Right lobe of liver (tissue), 6 donors: ENCODE results near the gene TDG. TPM values are rescaled to one million over a fixed set of nuclear protein-coding genes. Genes with fewer than 3 reads are reported as not detected.

ENCODE experiments used
- ATAC-seq, 4 donors: fragments of 200-7000 bp; cut with Tn5 transposase; one replicate each; pipeline ENCODE4 v1.9.1; 2020; ENCODE audit warnings: mild to moderate bottlenecking in 4 of 4, moderate library complexity in 4 of 4
- DNase-seq, 3 donors: peaks; one replicate each; pipeline ENCODE4 v3.0.0-alpha.2; 2020
- H3K27ac ChIP-seq, 3 donors: fragments of 200-600 bp; one replicate each; pipeline ENCODE4 v1.8.0; 2022
- H3K27me3 ChIP-seq, 2 donors: fragments of 200-600 bp; one replicate each; pipeline ENCODE4 v1.8.0; 2022
- H3K36me3 ChIP-seq, 4 donors: fragments of 200-600 bp; sonication (generic) in 1 of 4; one replicate each; pipeline versions ENCODE4 v1.5.1 to v1.8.0; 2017 to 2022; ENCODE audit warnings: control low read depth in 1 of 4
- H3K4me1 ChIP-seq, 4 donors: fragments of 200-600 bp; sonication (generic) in 1 of 4; one replicate each; pipeline versions ENCODE4 v1.5.1 to v1.8.0; 2017 to 2022; ENCODE audit warnings: control low read depth in 1 of 4
- H3K4me3 ChIP-seq, 3 donors: fragments of 200-600 bp; one replicate each; pipeline ENCODE4 v1.8.0; 2022
- H3K9me3 ChIP-seq, 4 donors: fragments of 200-600 bp; sonication (generic) in 1 of 4; one replicate each; pipeline versions ENCODE4 v1.5.1 to v1.8.0; 2017 to 2022; ENCODE audit warnings: control low read depth in 1 of 4
- POLR2A ChIP-seq: fragments of 450-650 bp; IDR thresholded peaks from one replicate; pipeline ENCODE4 v1.6.1; 2017; ENCODE audit warnings: antibody characterized with exemption, mild to moderate bottlenecking
- WGBS: methylation state at CpG from one replicate; pipeline ENCODE4 v1.1.6; 2018; ENCODE audit warnings: low coverage, low lambda C conversion rate; ENCODE audit not compliant: insufficient coverage; ENCODE audit errors: missing lambda C conversion rate; 5-methylcytosine and 5-hydroxymethylcytosine counted together
- intact Hi-C, 2 donors: fragments of 100-400 bp; cut with DNase I; formaldehyde crosslinking; loops; one replicate each; pipeline versions ENCODE4 v1.11.2 to v1.14.1; 2022
- total RNA-seq, 6 experiments: library from RNA; depleted of rRNA in 2 of 6; stranded (reverse); fragments of >200 nt in 2 of 6; fragmentation: NEBNext Ultra II Directional in 3 of 6; extraction: Animal tissue kit (Norgen Biotek cat#: 25700) in 3 of 6; gene quantifications; one replicate each; pipeline versions ENCODE4 v1.1.0 to v1.2.4, GENCODE V29; 2016 to 2023
- TF ChIP-seq, protein P1 (sequence below), 4 donors: fragments of 200-600 bp in 3 of 4; fragments of 450-650 bp in 1 of 4; IDR thresholded peaks; one replicate each; pipeline versions ENCODE4 v1.5.1 to v1.8.0; 2016 to 2022; ENCODE audit warnings: antibody characterized with exemption in 4 of 4, mild to moderate bottlenecking in 2 of 4
- donor health status: DM: no; HTN: yes; CAD: no.
- donor health status: DM: no; HTN: no; CAD: no.
- donor health status: DM: no; HTN: no; CAD: no.
- donor health status: DM: no; HTN: yes; CAD: no.
- donor health status: DM: no; HTN: yes; CAD: no.

TDG gene
- total RNA-seq, 6 experiments from 2014 or later: 4.9 to 14.1 (median 9.5) TPM

DNA sequence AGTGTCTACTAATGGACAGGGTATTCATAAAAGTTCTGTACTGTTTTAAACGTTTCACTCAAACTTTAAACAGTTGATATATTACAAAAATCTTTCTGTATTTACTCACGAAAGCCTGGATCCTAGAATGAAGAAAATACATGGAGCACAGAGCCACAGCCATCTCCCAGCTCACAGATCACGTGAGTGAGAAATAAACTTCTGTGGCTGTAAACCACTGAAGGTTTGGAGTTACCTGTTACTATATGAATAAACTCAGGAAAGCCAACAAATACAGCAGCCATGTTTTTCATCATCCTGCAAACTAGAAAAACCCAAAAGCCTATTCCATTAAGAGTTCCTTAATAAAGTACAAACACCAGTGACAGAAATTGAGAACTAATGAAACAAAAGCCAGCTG lies 867 bp upstream of the TDG start:
- 19% methylated on average over 3 of the region's 3 CpGs for WGBS
- DNase-seq: no peak
- Histone ChIP-seq H3K27ac (peak overlapping the region; percentile 80 to 96 (median 86)), H3K4me1 (peaks cover 0 to 17% (median 5%) of the 10 kb centered on the region in 4 donors), H3K36me3 (no peaks in the 10 kb centered on the region), H3K27me3 (no peaks in the 10 kb centered on the region), H3K9me3 (no peaks in the 10 kb centered on the region), H3K4me3 (peak overlapping the region; percentile 87 to 98 (median 89))
- intact Hi-C loops: no loop called here
- ATAC-seq: no peak
- TF ChIP-seq, protein P1, sequence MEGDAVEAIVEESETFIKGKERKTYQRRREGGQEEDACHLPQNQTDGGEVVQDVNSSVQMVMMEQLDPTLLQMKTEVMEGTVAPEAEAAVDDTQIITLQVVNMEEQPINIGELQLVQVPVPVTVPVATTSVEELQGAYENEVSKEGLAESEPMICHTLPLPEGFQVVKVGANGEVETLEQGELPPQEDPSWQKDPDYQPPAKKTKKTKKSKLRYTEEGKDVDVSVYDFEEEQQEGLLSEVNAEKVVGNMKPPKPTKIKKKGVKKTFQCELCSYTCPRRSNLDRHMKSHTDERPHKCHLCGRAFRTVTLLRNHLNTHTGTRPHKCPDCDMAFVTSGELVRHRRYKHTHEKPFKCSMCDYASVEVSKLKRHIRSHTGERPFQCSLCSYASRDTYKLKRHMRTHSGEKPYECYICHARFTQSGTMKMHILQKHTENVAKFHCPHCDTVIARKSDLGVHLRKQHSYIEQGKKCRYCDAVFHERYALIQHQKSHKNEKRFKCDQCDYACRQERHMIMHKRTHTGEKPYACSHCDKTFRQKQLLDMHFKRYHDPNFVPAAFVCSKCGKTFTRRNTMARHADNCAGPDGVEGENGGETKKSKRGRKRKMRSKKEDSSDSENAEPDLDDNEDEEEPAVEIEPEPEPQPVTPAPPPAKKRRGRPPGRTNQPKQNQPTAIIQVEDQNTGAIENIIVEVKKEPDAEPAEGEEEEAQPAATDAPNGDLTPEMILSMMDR (IDR thresholded peaks at IDR 0.05): no peak
- no peak for TF ChIP-seq POLR2A

DNA sequence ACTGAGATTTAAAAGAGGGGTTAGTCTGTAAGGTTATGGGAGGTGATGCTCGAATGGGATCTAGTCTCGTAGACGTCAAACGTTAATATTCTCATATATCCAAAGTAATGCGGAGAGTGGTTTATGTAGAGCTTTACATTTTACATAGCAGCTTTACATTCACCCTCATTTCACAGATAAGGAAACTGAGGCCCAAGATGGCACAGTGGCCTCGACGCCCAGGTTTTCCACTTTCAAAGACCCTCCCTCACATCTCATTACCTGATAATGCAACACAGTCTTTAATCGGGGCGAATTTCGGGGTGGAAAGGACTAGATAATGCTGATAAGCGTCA lies 450 bp upstream of the TDG start:
- intact Hi-C loops: no loop called here

DNA sequence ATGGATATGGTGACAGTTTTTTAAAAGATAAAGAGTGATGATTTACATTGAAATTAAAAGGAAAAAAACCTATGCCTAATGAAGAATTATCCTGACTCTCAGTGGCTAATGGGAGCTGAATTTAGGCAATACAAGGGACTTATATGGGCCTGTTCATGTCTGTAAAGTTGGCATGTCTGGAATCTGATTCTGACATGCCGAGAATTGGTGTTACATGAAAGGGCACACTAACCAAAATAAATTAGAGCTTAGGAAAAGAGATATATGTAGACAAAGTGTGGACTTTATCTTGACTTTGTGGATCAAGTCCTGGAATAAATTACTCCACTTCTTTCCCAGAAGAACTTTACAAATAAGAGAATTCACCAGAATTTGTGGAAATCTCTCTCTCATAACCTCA lies 1.1 kb downstream of the TDG start:
- DNase-seq (no peak), ATAC-seq (no peak)
- Histone ChIP-seq H3K36me3 (no peaks in the 10 kb centered on the region), H3K9me3 (no peaks in the 10 kb centered on the region), H3K4me1 (peaks cover 0 to 17% (median 7%) of the 10 kb centered on the region in 4 donors), H3K27ac (peak overlapping the region; percentile 80 to 96 (median 86)), H3K4me3 (peak overlapping the region; percentile 87 to 98 (median 89)), H3K27me3 (no peaks in the 10 kb centered on the region)
- intact Hi-C loops: no loop called here
- 0% methylated on average over 1 of the region's 1 CpG for WGBS
- TF ChIP-seq POLR2A: no peak
- TF ChIP-seq, protein P1 (IDR thresholded peaks at IDR 0.05): no peak

More for the DNA sequence above, 450 bp upstream of the TDG start:
- H3K27ac ChIP-seq: peak overlapping the region; percentile 80 to 96 (median 86)
- H3K4me3 ChIP-seq: peak overlapping the region; percentile 87 to 98 (median 89)
- ATAC-seq: no peak
- H3K36me3 ChIP-seq: no peaks in the 10 kb centered on the region
- no peaks in the 10 kb centered on the region for H3K27me3 ChIP-seq
- WGBS: 0% methylated on average over 11 of the region's 11 CpGs
- no peaks in the 10 kb centered on the region for H3K9me3 ChIP-seq
- H3K4me1 ChIP-seq: peaks cover 0 to 17% (median 6%) of the 10 kb centered on the region in 4 donors
- DNase-seq: no peak
- TF ChIP-seq POLR2A: no peak
- TF ChIP-seq, protein P1 (IDR thresholded peaks at IDR 0.05): no peak

DNA sequence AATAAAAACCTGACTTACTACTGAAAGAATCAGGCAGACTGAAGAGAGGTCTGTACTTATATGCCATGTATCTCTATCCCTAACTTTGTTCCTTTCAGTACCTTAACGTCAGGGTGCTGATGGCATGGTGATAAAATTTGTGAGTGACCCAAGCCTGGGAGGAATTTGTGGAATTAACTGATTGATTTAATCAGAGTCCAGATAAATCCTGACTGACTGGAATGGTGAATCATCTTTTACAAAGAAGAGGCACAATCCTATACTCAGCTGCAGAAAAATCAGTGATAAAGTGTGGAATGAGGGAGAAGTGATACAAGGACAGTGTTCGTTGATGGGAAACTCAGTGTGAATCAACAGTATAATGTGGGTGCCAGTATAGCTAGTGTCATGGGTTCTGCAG lies 3.7 kb downstream of the TDG start:
- intact Hi-C loops: no loop called here
- H3K4me3 ChIP-seq: no peak overlapping the region
- no peaks in the 10 kb centered on the region for H3K27me3 ChIP-seq
- peaks cover 0 to 6% (median 0%) of the 10 kb centered on the region in 4 donors for H3K36me3 ChIP-seq
- H3K27ac ChIP-seq: no peak overlapping the region
- DNase-seq (no peak), ATAC-seq (peak in 1 of 4 donors; percentile 21)
- H3K4me1 ChIP-seq: peaks cover 0 to 15% (median 6%) of the 10 kb centered on the region in 4 donors
- TF ChIP-seq, protein P1 (IDR thresholded peaks at IDR 0.05): no peak
- WGBS: 37% methylated on average over 2 of the region's 2 CpGs
- no peaks in the 10 kb centered on the region for H3K9me3 ChIP-seq

DNA sequence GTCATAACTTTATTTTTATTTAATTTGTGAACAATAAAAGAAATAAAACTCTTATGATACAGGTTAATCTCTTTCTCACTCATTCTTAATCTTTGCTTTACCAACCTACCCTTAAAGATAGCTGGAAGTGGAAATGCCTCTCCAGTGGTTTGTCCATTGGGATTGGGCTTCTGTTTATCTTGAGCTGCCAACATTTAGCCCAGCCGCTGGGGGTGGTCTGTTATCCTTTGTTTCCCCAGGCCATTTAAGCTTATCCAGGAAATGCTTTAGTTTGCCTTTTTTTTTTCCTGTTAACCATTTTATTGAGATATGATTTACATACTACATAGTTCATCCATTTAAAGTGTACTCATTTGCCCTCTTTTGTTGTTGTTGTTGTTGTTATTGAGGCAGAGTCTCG lies 8.2 kb downstream of the TDG start:
- peaks cover 0 to 21% (median 2%) of the 10 kb centered on the region in 4 donors for H3K36me3 ChIP-seq
- DNase-seq (no peak), ATAC-seq (no peak)
- 79% methylated on average over 2 of the region's 2 CpGs for WGBS
- no peak for TF ChIP-seq POLR2A
- TF ChIP-seq, protein P1 (IDR thresholded peaks at IDR 0.05): no peak
- peaks cover 0 to 4% (median 0%) of the 10 kb centered on the region in 4 donors for H3K4me1 ChIP-seq
- no peaks in the 10 kb centered on the region for H3K9me3 ChIP-seq
- H3K27me3 ChIP-seq: no peaks in the 10 kb centered on the region
- intact Hi-C loops: no loop called here
- no peak overlapping the region for H3K4me3 ChIP-seq
- H3K27ac ChIP-seq: no peak overlapping the region
